Breast epithelium (tissue), 4 donors: ENCODE measurements around the gene ZNF776. TPM values are rescaled to one million over a fixed set of nuclear protein-coding genes. Genes with fewer than 3 reads are reported as not detected.
A peak's percentile ranks its signal among the peaks of the same experiment; 100 is the strongest.

Source experiments
- DNase-seq, 2 donors: peaks; one replicate each; pipeline ENCODE4 v3.0.0-alpha.2; 2019; ENCODE audit warnings: low spot score in 2 of 2
- H3K27ac ChIP-seq, 2 donors: fragments of 200-600 bp; sonication (generic) in 1 of 2; one replicate each; pipeline ENCODE4 v1.5.1; 2016 to 2019; ENCODE audit warnings: mild to moderate bottlenecking in 1 of 2
- H3K27me3 ChIP-seq, 2 donors: fragments of 200-600 bp; sonication (generic) in 1 of 2; one replicate each; pipeline versions ENCODE4 v1.5.1 to v1.6.0; 2017 to 2019; ENCODE audit warnings: control low read depth in 1 of 2, mild to moderate bottlenecking in 1 of 2
- H3K36me3 ChIP-seq: fragments of 200-600 bp; one replicate; pipeline ENCODE4 v1.5.1; 2019
- H3K4me1 ChIP-seq, 2 donors: fragments of 200-600 bp; sonication (generic); one replicate each; pipeline ENCODE4 v1.5.1; 2016 to 2019; ENCODE audit warnings: control low read depth in 1 of 2
- H3K4me3 ChIP-seq, 3 donors: fragments of 200-600 bp; sonication (generic); 1 replicate in 2 of 3; 2 replicates in 1 of 3; pipeline ENCODE4 v1.5.1; 2016 to 2019; ENCODE audit warnings: mild to moderate bottlenecking in 3 of 3, moderate library complexity in 2 of 3
- H3K9me3 ChIP-seq, 2 donors: fragments of 200-600 bp; sonication (generic) in 1 of 2; one replicate each; pipeline ENCODE4 v1.5.1; 2016 to 2019; ENCODE audit warnings: control low read depth in 1 of 2
- POLR2A ChIP-seq: fragments of 450-650 bp; IDR thresholded peaks from one replicate; pipeline ENCODE4 v1.6.1; 2016; ENCODE audit warnings: antibody characterized with exemption, mild to moderate bottlenecking, moderate library complexity
- POLR2AphosphoS5 ChIP-seq, 3 donors: sonication (generic); formaldehyde crosslinking; IDR thresholded peaks; one replicate each; pipeline ENCODE4 v1.6.1; 2017; ENCODE audit warnings: antibody characterized with exemption in 3 of 3
- intact Hi-C: fragments of 100-400 bp; cut with DNase I; formaldehyde crosslinking; loops from one replicate; pipeline ENCODE4 v1.15.1; 2023; ENCODE audit warnings: low total_unique reads
- total RNA-seq, 3 donors: library from RNA; depleted of rRNA; stranded (reverse); fragments of >200 nt; gene quantifications; one replicate each; pipeline ENCODE4 v1.1.0, GENCODE V29; 2016
- TF ChIP-seq, protein P1 (sequence below), 3 donors: fragments of 450-650 bp; IDR thresholded peaks; one replicate each; pipeline ENCODE4 v1.5.1; 2016 to 2017; ENCODE audit warnings: antibody characterized with exemption in 3 of 3, mild to moderate bottlenecking in 3 of 3, moderate library complexity in 3 of 3

Gene ZNF776
- total RNA-seq, 3 donors from 2014 or later: 8.5 to 31.8 (median 21.0) TPM

DNA sequence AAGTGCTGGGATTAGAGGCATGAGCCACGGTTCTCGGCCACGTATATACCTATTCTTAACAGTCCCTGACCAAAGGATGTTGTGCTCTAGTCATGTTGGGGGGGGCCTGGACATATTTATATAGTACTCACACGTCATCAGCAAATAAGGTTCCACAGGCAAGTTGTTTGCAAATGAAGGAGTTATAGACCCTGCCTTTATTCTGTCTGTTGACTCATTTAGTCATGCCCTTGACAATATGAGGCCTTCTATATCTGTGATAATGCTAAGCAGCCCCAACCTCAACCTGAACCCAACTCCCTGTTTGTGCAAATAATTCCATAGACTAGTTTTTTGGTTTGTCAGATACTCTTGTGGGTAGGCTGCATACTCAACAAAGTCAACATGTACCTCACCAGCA, 31.7 kb downstream of the ZNF776 start:
- Histone ChIP-seq H3K4me3 (no peak overlapping the region), H3K4me1 (no peaks in the 10 kb centered on the region), H3K27ac (no peak overlapping the region), H3K9me3 (peaks cover 92 to 96% of the 10 kb centered on the region in 2 donors), H3K36me3 (peaks cover 32% of the 10 kb centered on the region), H3K27me3 (no peaks in the 10 kb centered on the region)
- no peak for DNase-seq
- TF ChIP-seq POLR2AphosphoS5 (IDR thresholded peaks at IDR 0.05) (no peak), POLR2A (no peak)
- TF ChIP-seq, protein P1, sequence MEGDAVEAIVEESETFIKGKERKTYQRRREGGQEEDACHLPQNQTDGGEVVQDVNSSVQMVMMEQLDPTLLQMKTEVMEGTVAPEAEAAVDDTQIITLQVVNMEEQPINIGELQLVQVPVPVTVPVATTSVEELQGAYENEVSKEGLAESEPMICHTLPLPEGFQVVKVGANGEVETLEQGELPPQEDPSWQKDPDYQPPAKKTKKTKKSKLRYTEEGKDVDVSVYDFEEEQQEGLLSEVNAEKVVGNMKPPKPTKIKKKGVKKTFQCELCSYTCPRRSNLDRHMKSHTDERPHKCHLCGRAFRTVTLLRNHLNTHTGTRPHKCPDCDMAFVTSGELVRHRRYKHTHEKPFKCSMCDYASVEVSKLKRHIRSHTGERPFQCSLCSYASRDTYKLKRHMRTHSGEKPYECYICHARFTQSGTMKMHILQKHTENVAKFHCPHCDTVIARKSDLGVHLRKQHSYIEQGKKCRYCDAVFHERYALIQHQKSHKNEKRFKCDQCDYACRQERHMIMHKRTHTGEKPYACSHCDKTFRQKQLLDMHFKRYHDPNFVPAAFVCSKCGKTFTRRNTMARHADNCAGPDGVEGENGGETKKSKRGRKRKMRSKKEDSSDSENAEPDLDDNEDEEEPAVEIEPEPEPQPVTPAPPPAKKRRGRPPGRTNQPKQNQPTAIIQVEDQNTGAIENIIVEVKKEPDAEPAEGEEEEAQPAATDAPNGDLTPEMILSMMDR (IDR thresholded peaks at IDR 0.05): no peak
- intact Hi-C loops: no loop called here

DNA sequence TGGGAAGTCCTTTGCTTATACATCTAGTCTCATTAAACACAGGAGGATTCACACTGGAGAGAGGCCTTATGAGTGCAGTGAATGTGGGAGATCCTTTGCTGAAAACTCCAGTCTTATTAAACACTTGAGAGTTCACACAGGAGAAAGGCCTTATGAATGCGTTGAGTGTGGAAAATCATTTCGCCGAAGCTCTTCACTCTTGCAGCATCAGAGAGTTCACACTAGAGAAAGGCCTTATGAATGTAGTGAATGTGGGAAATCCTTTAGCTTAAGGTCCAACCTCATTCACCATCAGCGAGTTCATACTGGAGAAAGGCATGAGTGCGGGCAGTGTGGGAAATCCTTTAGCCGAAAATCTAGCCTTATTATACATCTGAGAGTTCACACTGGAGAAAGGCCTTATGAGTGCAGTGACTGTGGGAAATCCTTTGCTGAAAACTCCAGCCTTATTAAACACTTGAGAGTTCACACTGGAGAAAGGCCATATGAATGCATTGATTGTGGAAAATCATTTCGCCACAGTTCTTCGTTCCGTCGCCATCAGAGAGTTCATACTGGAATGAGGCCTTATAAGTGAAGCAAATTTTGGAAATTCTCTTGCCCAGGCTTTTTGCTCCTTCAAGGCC, 32.7 kb downstream of the ZNF776 start:
- Histone ChIP-seq H3K4me3 (peak overlapping the region in 1 of 3 donors; percentile 0), H3K9me3 (peaks cover 90 to 94% of the 10 kb centered on the region in 2 donors), H3K4me1 (no peaks in the 10 kb centered on the region), H3K36me3 (peaks cover 32% of the 10 kb centered on the region), H3K27me3 (no peaks in the 10 kb centered on the region), H3K27ac (no peak overlapping the region)
- DNase-seq: no peak
- intact Hi-C loops: no loop called here
- TF ChIP-seq, protein P1 (IDR thresholded peaks at IDR 0.05): no peak

DNA sequence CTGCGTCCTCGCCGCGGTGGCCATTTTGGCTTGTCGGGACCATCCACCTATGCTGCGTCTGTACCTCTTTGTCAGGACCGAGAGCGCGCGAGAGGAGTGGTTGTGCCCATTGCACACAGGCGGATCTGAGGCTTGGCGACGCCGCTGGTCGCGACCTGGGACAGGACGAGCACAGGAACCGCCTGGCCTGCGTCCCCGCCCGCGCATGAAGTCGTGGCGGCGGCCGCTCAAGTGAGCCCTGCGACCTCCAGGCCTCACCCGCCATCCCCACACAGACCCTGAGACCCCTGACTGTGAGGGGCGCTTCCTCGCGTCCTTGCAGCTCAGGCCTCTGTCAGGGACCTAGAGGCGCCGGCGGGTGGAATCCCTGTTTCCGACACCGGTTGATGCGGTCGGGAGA, 39.7 kb downstream of the ZNF776 start:
- TF ChIP-seq POLR2AphosphoS5 (IDR thresholded peaks at IDR 0.05) (no peak), POLR2A (no peak)
- TF ChIP-seq, protein P1 (IDR thresholded peaks at IDR 0.05): no peak
- no peak for DNase-seq
- intact Hi-C loops: no loop called here
- H3K4me3 ChIP-seq: no peak overlapping the region
- peaks cover 88 to 91% of the 10 kb centered on the region in 2 donors for H3K9me3 ChIP-seq
- H3K27me3 ChIP-seq: no peaks in the 10 kb centered on the region
- H3K27ac ChIP-seq: no peak overlapping the region
- H3K36me3 ChIP-seq: no peaks in the 10 kb centered on the region
- no peaks in the 10 kb centered on the region for H3K4me1 ChIP-seq

DNA sequence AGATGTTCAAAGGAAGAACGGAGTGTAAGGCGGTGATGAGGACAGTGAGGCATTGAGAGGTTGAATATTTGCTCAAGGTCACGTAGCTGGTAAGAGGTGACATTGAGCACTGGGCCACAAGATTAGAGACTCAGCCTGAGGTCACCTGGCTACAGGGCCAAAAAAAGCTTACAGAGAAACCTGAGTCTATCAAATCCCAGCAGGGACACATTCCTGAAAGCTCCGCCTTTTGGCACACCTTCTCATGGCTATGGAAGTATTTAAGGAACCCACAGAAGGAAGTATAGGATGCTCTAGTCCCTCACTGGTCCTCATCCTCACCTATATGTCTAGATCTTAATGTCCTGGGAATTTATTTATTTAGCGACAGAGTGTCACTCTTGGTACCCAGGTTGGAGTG, 40.3 kb downstream of the ZNF776 start:
- H3K4me3 ChIP-seq: no peak overlapping the region
- intact Hi-C loops: no loop called here
- DNase-seq: no peak
- no peaks in the 10 kb centered on the region for H3K36me3 ChIP-seq
- TF ChIP-seq POLR2AphosphoS5 (IDR thresholded peaks at IDR 0.05) (no peak), POLR2A (no peak)
- TF ChIP-seq, protein P1 (IDR thresholded peaks at IDR 0.05): no peak
- H3K9me3 ChIP-seq: peaks cover 90% of the 10 kb centered on the region in 2 donors
- no peaks in the 10 kb centered on the region for H3K27me3 ChIP-seq
- H3K4me1 ChIP-seq: no peaks in the 10 kb centered on the region
- no peak overlapping the region for H3K27ac ChIP-seq

DNA sequence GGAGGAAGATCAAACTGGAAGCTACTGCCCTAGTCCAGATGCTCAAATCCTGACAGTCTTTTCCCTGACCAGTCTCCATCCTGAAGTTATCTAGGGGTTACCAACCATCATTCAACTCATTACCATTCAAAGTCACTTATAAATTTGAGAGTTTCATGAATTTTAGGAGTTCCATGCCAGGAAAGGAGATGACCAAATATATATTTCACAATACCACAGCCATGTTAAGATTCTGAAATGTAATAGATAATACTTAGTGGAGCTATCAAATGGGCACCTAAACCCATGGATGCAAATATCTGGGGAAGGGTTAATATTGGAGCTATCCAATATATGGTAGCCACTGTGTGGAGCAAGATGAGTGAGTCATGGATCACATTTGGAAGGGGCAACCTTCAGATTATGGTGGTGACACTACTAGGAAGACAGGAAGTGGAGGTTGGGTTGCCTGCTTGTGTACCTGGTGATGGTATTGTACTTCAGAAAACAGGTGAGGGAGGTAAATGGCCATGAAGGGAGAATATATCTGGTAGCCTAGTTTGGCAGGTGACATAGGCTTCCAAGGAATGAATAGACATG, 41.6 kb downstream of the ZNF776 start:
- no peaks in the 10 kb centered on the region for H3K36me3 ChIP-seq
- no peak for TF ChIP-seq POLR2A
- TF ChIP-seq, protein P1 (IDR thresholded peaks at IDR 0.05): no peak
- no peak for TF ChIP-seq POLR2AphosphoS5 (IDR thresholded peaks at IDR 0.05)
- peaks cover 89 to 93% of the 10 kb centered on the region in 2 donors for H3K9me3 ChIP-seq

More for the DNA sequence above, 41.6 kb downstream of the ZNF776 start:
- Histone ChIP-seq H3K4me3 (no peak overlapping the region), H3K4me1 (no peaks in the 10 kb centered on the region), H3K27me3 (no peaks in the 10 kb centered on the region), H3K27ac (no peak overlapping the region)
- no peak for DNase-seq
- intact Hi-C loops: no loop called here
